PC-3 (cell line): Measurements from ENCODE around the gene SFXN2. TPM values are rescaled to one million over a fixed set of nuclear protein-coding genes. Genes with fewer than 3 reads are reported as not detected.

Experiments used
- ATAC-seq: fragments of 200-7000 bp; cut with Tn5 transposase; 2 replicates; pipeline ENCODE4 v1.9.1; 2020; ENCODE audit warnings: mild to moderate bottlenecking, moderate library complexity
- BruUV-seq: library from RNA; stranded (reverse); fragments of 400-500 nt; replicated peaks from 2 replicates; lab custom pipeline; 2021; lab: Mats Ljungman, UMichigan
- CTCF ChIA-PET: fragments of 300-600 bp; sonication (Branson Sonifier 250); formaldehyde crosslinking; loops from one replicate; lab custom pipeline; 2022; ENCODE audit warnings: antibody characterized with exemption; lab: Charles Lee
- POLR2A ChIA-PET: fragments of 300-600 bp; sonication (Branson Sonifier 250); formaldehyde crosslinking; loops from one replicate; lab custom pipeline; 2022; ENCODE audit warnings: antibody characterized with exemption; ENCODE audit not compliant: unreplicated experiment; lab: Charles Lee
- DNase-seq: peaks from one replicate; pipeline ENCODE4 v3.0.0-alpha.2; 2015
- H2AFZ ChIP-seq: fragments of 300-600 bp; sonication (generic); 2 replicates; pipeline ENCODE4 v1.6.0; 2016; ENCODE audit warnings: antibody characterized with exemption, low read length
- H3F3A ChIP-seq: fragments of 300-600 bp; sonication (generic); one replicate; pipeline ENCODE4 v1.6.0; 2017; ENCODE audit warnings: antibody characterized with exemption, low read length, control low read depth, mild to moderate bottlenecking; ENCODE audit not compliant: unreplicated experiment
- H3K27ac ChIP-seq: fragments of 300-600 bp; sonication (generic); 2 replicates; pipeline ENCODE4 v1.5.1; 2016; ENCODE audit warnings: mild to moderate bottlenecking, low read length
- H3K27me3 ChIP-seq: fragments of 300-600 bp; sonication (generic); 2 replicates; pipeline ENCODE4 v1.6.1; 2016; ENCODE audit warnings: low read length, mixed read lengths
- H3K36me3 ChIP-seq: fragments of 300-600 bp; sonication (generic); 2 replicates; pipeline ENCODE4 v1.6.1; 2016; ENCODE audit warnings: low read depth, mixed run types, low read length, mixed read lengths
- H3K4me1 ChIP-seq: fragments of 300-600 bp; sonication (generic); 2 replicates; pipeline ENCODE4 v1.5.1; 2016; ENCODE audit warnings: low read length; ENCODE audit not compliant: insufficient read depth
- H3K4me2 ChIP-seq: fragments of 300-600 bp; sonication (generic); 2 replicates; pipeline ENCODE4 v1.6.0; 2016; ENCODE audit warnings: low read length
- H3K4me3 ChIP-seq: fragments of 300-600 bp; sonication (generic); 2 replicates; pipeline ENCODE4 v1.5.1; 2016; ENCODE audit warnings: mild to moderate bottlenecking, low read length, mixed read lengths
- H3K79me2 ChIP-seq: fragments of 300-600 bp; sonication (generic); 2 replicates; pipeline ENCODE4 v1.6.1; 2017; ENCODE audit warnings: low read length, mixed read lengths
- H3K9ac ChIP-seq: fragments of 300-600 bp; sonication (generic); 2 replicates; pipeline ENCODE4 v1.6.0; 2016; ENCODE audit warnings: mild to moderate bottlenecking, low read length
- H3K9me2 ChIP-seq: fragments of 300-600 bp; sonication (generic); replicated peaks from 2 replicates; pipeline ENCODE4 v1.6.1; 2016; ENCODE audit warnings: mixed run types, low read length, mixed read lengths
- H3K9me3 ChIP-seq: fragments of 300-600 bp; sonication (generic); 2 replicates; pipeline ENCODE4 v1.6.1; 2016; ENCODE audit warnings: low read length, mixed read lengths
- H4K20me1 ChIP-seq: fragments of 300-600 bp; sonication (generic); 2 replicates; pipeline ENCODE4 v1.6.1; 2016; ENCODE audit warnings: low read length, mixed read lengths
- CTCF ChIP-seq: fragments of 300-600 bp; sonication (generic); conservative IDR thresholded peaks from 2 replicates; pipeline ENCODE4 v1.5.1; 2017; ENCODE audit warnings: antibody characterized with exemption, low read depth, mild to moderate bottlenecking, low read length
- EZH2 ChIP-seq: fragments of 300-600 bp; sonication (generic); IDR thresholded peaks from one replicate; pipeline ENCODE4 v1.6.1; 2017; ENCODE audit warnings: antibody characterized with exemption, mild to moderate bottlenecking, low read length; ENCODE audit not compliant: unreplicated experiment
- EZH2phosphoT487 ChIP-seq: fragments of 300-600 bp; sonication (generic); IDR thresholded peaks from 2 replicates; pipeline ENCODE4 v1.6.1; 2018; ENCODE audit warnings: mild to moderate bottlenecking, antibody characterized with exemption, low read length, borderline replicate concordance
- intact Hi-C: fragments of 100-400 bp; cut with micrococcal nuclease; formaldehyde crosslinking; loops from 2 replicates; pipeline ENCODE4 v1.9.0; 2023
- total RNA-seq: library from RNA; depleted of rRNA; stranded (reverse); fragments of >200 nt; gene quantifications from 2 replicates; pipeline ENCODE4 v1.2.3, GENCODE V29; 2014

SFXN2 gene
- total RNA-seq, 1 experiment from 2014 or later = 10.3 TPM

GRCh38 chr10:102773986-102774385, 59.5 kb downstream of the SFXN2 start:
- ChIA-PET CTCF (no interaction called here), POLR2A (no interaction called here)
- H3K9me2 ChIP-seq = no peaks in the 10 kb centered on the region
- ATAC-seq (no peak), DNase-seq (no peak)
- no peak overlapping the region for H3K4me2 ChIP-seq
- no peaks in the 10 kb centered on the region for H3K79me2 ChIP-seq
- no peaks in the 10 kb centered on the region for H3K36me3 ChIP-seq
- no TSS peak for BruUV-seq
- TF ChIP-seq EZH2phosphoT487 = no peak
- no peak overlapping the region for H3K27ac ChIP-seq
- no peaks in the 10 kb centered on the region for H3F3A ChIP-seq
- H2AFZ ChIP-seq = no peak overlapping the region
- no peaks in the 10 kb centered on the region for H3K9me3 ChIP-seq
- H3K4me3 ChIP-seq = no peak overlapping the region
- H3K4me1 ChIP-seq = peaks cover 11% of the 10 kb centered on the region
- H4K20me1 ChIP-seq = no peaks in the 10 kb centered on the region
- no peaks in the 10 kb centered on the region for H3K27me3 ChIP-seq
- intact Hi-C loops = no loop called here
- H3K9ac ChIP-seq = no peak overlapping the region

- H3K79me2 ChIP-seq = no peaks in the 10 kb centered on the region
- H3K4me1 ChIP-seq = peaks cover 9% of the 10 kb centered on the region; the same call in 1 of the 2 replicates
- no peaks in the 10 kb centered on the region for H4K20me1 ChIP-seq
Observed at GRCh38 chr10:102775201-102775934, 60.9 kb downstream of the SFXN2 start.

GRCh38 chr10:102775935-102776669, 61.7 kb downstream of the SFXN2 start:
- no peak overlapping the region for H2AFZ ChIP-seq
- intact Hi-C loops = no loop called here

More at GRCh38 chr10:102775201-102775934, 60.9 kb downstream of the SFXN2 start:
- no peaks in the 10 kb centered on the region for H3K36me3 ChIP-seq
- H3K27me3 ChIP-seq = no peaks in the 10 kb centered on the region
- no peak overlapping the region for H3K4me2 ChIP-seq
- H3F3A ChIP-seq = no peaks in the 10 kb centered on the region
- TF ChIP-seq EZH2 (no peak), EZH2phosphoT487 (no peak), CTCF (no peak)
- no peak overlapping the region for H3K27ac ChIP-seq
- ChIA-PET CTCF (no interaction called here), POLR2A (interaction anchor here (0.6 kb wide), 1 partner anchor 206 kb away, joined by 7 read pairs; no protein-coding TSS in a partner anchor)
- H3K4me3 ChIP-seq = no peak overlapping the region
- intact Hi-C loops = no loop called here
- DNase-seq (no peak), ATAC-seq (no peak)
- no peaks in the 10 kb centered on the region for H3K9me2 ChIP-seq
- BruUV-seq = no TSS peak
- no peak overlapping the region for H3K9ac ChIP-seq
- H3K9me3 ChIP-seq = no peaks in the 10 kb centered on the region
- no peak overlapping the region for H2AFZ ChIP-seq

More at GRCh38 chr10:102775935-102776669, 61.7 kb downstream of the SFXN2 start:
- POLR2A ChIA-PET = no interaction called here
- no peak for DNase-seq
- no peak for ATAC-seq
- Histone ChIP-seq H3K4me1 (peaks cover 9% of the 10 kb centered on the region; the same call in 1 of the 2 replicates), H3F3A (no peaks in the 10 kb centered on the region), H3K9me2 (no peaks in the 10 kb centered on the region), H3K4me3 (no peak overlapping the region), H4K20me1 (no peaks in the 10 kb centered on the region), H3K36me3 (no peaks in the 10 kb centered on the region), H3K27ac (no peak overlapping the region), H3K79me2 (no peaks in the 10 kb centered on the region), H3K4me2 (no peak overlapping the region), H3K27me3 (no peaks in the 10 kb centered on the region), H3K9ac (no peak overlapping the region), H3K9me3 (no peaks in the 10 kb centered on the region)
- no TSS peak for BruUV-seq
- no peak for TF ChIP-seq EZH2
- no peak for TF ChIP-seq CTCF
- no peak for TF ChIP-seq EZH2phosphoT487
- CTCF ChIA-PET = no interaction called here
